Measurements from ENCODE around the gene P2RX4.
"Not testable (repeated sequence)": the region's sequence is repeated elsewhere in the genome, so short reads cannot be mapped to it uniquely, and the experiment has no call there.

P2RX4 gene

DNA sequence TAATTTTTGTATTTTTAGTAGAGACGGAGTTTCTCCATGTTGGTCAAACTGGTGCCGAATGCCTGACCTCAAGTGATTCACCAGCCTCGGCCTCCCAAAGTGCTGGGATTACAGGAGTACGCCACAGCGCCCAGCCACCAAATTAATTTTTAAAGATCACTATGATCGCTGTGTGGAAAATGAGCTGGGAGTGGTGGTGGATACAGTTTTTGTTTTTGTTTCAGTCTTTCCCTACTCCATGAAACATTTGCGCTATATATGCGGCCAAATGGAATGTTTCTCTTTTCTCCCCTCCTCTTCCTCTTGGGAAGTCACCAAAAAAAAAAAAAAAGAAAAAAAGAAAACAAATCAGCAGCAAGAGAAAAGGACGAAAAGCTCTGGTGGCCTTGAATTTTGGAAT lies 20.8 kb upstream of the P2RX4 start:
- no peak for DNase-seq (ENCODE audit: low read depth in 2 of 2)

DNA sequence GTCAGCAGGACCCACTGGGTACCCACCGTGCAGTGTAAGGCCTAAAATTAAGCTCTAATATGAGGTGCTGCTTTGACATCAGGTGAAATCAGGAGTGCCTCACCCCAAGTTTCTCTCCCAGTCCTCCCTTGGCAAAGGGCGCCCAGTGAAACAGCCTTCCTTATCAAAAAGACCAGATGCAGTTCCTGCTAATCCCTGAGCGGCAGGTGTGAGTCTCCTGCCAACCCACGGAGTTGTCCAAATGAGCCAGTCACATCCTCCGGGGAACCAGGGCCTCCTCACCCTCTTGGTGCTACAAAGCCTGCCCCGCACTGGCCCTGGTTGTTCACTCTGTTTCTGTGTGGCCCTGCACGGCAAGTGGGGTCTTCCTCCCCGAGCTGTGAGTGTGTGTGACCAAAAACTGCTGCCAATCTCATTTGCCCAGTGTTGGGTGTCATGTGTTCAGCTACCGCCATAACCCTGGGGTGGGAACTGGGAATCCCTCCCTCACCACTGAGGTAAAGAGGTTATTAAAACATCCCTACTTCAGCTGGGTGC lies 20.2 kb upstream of the P2RX4 start:
- DNase-seq (ENCODE audit: low read depth in 2 of 2) = no peak

- DNase-seq (ENCODE audit: low read depth in 2 of 2) = no peak
These were observed 19.4 kb upstream of the P2RX4 start for GRCh38 chr12:121190523-121191031.

DNA sequence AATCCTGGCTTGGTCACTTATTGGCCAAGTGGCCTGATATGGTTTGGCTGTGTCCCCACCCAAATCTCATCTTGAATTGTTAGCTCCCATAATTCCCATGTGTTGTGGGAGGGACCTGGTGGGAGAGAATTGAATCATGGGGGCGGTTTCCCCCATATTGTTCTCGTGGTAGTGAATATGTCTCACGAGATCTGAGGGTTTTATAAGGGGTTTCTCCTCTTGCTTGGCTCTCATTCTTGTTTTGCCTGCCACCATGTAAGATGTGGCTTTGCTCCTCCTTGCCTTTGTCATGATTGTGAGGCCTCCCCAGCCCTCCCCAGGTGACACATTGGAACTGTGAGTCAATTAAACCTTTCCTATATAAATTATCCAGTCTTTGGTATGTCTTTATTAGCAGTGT lies 18.8 kb upstream of the P2RX4 start:
- DNase-seq (ENCODE audit: low read depth in 2 of 2) = no peak

DNA sequence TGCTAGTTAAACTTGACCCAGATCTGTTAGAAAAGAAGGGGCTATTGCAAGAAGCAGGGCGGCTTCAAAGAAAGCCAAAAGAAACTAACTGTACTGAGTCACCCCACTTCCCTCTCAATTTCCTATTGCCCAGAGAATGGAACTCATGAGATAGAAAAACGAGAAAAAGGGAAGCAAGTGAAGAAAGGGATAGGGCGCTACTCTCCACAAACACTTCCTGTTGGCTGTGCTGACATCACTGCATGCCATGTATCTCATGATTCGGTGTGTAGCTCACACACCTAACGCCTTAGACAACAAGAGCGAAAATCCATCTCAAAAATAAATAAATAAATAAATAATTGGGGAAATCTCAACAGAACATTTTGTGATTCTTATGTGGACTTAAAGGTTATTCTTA lies 13.0 kb upstream of the P2RX4 start:
- no peak for DNase-seq (ENCODE audit: low read depth in 2 of 2)

GRCh38 chr12:121198949-121199348 lies 11.0 kb upstream of the P2RX4 start:
- DNase-seq (ENCODE audit: low read depth in 2 of 2) = no peak

GRCh38 chr12:121201140-121201539 lies 8.8 kb upstream of the P2RX4 start:
- not testable (repeated sequence) for DNase-seq (ENCODE audit: low read depth in 2 of 2)

DNA sequence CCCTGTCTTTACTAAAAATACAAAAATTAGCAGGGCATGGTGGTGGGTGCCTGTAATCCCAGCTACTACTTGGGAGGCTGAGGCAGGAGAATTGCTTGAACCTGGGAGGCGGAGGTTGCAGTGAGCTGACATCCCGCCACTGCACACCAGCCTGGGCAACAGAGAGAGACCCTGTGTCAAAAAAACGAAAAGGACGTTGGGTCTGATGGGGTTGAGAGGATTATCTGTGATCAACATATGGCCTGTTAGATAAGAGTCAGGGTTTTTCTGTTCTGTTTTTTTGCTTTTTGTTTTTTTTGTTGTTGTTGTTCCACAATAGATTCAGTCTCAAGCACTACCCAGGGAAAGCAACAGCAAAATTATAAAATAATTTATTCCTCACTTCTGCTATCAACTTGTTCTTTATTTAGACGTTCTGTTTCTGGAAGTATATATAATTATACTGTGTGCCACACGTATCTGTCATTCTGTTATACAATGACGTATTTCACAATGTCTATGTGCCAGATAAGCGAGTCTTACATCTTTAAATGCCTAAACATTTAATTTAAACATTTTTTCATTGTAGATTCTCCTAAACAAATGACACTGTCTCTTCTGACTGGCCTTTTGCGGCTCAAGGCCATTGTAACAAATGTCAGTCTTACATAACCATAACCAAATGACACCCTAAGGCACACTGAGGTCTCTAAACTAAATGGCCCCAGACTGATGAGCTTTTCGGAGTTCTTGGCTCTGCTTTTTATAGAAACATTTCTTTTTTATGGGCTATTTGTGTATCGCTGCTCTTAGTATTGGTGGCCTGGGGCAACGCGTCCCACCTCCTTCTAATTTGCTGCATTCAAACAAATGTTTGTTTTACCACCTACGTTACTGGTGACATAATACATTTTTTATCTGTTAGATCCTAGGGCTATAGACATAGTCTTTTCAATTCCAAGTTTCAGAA lies 7.2 kb upstream of the P2RX4 start:
- DNase-seq (ENCODE audit: low read depth in 2 of 2) = no peak

- no peak for DNase-seq (ENCODE audit: low read depth in 2 of 2)
These were observed 6.4 kb upstream of the P2RX4 start for GRCh38 chr12:121203482-121203881.

- DNase-seq (ENCODE audit: low read depth in 2 of 2) = no peak
These were observed 4.4 kb upstream of the P2RX4 start for GRCh38 chr12:121205491-121205890.

DNA sequence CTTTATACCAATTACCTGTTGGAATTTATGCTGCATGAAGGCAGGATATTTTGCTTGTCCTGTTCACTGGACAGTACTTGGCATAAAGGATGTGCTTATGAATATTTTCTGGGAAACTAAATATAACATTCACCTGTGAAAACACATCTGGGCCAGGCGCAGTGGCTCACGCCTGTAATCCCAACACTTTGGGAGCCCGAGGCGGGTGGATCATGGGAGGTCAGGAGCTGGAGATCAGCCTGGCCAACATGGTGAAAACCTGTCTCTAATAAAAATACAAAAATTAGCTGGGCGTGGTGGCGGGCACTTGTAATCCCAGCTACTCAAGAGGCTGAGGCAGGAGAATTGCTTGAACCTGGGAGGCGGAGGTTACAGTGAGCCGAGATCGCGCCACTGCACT lies 1.4 kb upstream of the P2RX4 start:
- DNase-seq (ENCODE audit: low read depth in 2 of 2) = not testable (repeated sequence)

DNA sequence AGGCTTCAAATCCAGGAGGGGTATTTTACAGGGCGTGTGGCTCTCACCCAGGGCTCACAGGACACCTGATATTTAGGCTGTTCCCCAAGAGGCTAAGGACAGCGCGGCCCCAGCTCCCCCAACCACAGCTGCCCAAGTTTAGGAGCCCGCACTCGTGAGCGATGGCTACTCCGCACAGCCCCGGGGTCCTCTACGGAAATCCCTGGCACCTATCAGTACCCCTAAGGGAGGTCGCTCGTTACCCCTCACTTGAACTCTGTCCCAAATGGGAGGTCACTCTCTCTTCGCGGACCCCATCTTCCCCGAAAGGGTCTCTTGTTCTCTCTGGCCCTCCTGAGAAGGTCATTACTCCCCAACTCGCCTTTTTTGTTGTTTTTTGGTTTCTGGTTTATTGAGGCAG lies 708 bp upstream of the P2RX4 start:
- no peak for DNase-seq (ENCODE audit: low read depth in 2 of 2)

DNA sequence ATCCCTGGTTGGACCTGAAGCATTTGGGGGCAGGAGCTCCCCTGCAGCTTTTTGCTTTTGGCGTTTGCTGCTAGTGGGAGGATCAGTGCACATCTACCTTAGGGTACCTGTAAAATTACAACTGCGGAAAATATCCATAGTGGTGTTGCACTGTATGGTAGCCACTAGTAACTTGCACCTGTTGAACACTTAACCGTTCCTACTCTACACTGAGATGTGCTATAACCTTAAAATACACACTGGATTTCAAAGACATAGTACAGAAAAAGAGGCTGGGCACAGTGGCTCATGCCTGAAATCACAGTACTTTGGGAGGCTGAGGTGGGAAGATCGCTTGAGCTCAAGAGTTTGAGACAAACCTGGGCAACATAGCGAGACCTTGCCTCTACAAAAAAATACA lies 2.9 kb downstream of the P2RX4 start:
- no peak for DNase-seq (ENCODE audit: low read depth in 2 of 2)

GRCh38 chr12:121214166-121214777 lies 4.3 kb downstream of the P2RX4 start:
- no peak for DNase-seq (ENCODE audit: low read depth in 2 of 2)

DNA sequence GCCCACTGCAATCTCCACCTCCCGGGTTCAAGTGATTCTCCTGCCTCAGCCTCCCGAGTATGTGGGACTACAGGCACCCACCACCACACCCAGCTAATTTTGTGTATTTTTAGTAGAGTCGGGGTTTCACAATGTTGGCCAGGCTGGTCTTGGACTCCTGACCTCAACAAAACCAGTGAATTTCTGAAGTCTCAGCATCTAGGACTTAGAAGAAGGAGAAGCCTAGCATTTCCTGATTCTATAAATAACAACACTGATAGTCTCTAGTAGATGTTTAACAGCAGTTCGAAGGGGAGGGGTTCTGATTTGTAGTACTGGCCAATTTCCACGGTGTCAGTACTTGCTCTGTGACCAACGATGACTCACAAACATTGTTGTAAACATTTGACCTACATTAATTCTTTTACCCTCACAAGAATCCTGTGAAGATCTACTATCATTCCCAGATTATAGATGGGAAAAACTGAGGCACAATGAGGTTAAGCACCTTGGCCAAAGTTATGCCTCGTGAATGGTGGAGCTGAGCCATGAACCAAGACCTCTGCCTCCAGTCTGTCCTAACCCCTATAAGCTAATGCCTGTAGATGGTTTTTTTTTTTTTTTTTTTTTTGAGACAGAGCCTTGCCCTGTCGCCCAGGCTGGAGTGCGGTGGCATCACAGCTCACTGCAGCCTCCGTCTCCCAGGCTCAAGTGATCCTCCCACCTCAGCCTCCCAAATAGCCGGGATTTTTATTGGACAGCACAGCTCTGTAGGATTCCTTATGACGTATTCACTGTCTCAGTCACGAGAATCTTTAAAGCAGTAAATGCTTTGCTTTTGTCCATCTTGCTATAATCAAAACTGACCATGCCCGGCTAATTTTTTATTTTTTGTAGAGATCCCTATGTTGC lies 5.2 kb downstream of the P2RX4 start:
- no peak for DNase-seq (ENCODE audit: low read depth in 2 of 2)

GRCh38 chr12:121216102-121216501 lies 6.2 kb downstream of the P2RX4 start:
- no peak for DNase-seq (ENCODE audit: low read depth in 2 of 2)

- no peak for DNase-seq (ENCODE audit: low read depth in 2 of 2)
These were observed 7.1 kb downstream of the P2RX4 start for GRCh38 chr12:121217063-121217462.

GRCh38 chr12:121217761-121218160 lies 7.8 kb downstream of the P2RX4 start:
- no peak for DNase-seq (ENCODE audit: low read depth in 2 of 2)

- DNase-seq (ENCODE audit: low read depth in 2 of 2) = no peak
These were observed 8.8 kb downstream of the P2RX4 start for GRCh38 chr12:121218588-121219352.

DNA sequence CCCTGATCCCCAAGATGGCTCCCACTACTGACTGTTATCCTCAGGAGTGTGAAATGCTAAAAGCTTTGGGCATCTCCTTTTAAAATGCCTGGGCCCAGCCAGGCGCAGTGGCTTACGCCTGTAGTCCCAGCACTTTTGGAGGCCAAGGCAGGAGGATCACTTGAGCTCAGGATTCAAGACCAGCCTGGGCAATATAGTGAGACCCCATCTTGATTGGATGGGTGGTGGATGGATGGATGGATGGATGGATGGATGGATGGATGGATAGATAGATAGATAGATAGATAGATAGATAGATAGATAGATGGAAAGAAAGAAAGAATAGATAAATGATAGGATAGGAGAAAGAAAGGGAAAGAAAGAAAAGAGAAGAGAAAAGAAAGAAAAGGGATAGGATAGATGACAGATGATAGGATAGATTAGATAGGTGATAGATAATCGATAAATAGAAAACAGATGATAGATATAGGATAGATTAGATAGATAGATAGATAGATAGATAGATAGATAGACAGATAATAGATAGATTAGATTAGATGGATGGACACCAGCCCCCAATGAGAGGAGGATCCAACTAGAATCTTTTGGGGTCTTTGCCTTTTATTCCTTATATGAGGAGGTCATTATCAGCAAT lies 9.5 kb downstream of the P2RX4 start:
- DNase-seq (ENCODE audit: low read depth in 2 of 2) = no peak

DNA sequence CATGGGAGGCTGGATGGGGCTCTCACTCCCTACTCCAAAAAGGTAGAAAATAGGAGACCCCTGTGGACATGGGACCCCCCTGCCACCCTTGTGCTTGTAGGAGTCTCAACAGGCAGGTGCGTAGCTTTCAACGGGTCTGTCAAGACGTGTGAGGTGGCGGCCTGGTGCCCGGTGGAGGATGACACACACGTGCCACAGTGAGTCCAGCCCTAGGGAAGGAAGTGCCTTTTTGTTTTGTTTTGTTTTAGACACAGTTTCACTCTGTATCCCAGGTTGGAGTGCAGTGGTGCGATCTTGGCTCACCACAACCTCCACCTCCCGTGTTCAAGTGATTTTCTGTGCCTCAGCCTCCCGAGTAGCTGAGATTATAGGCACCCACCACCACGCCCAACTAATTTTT lies 12.9 kb downstream of the P2RX4 start:
- DNase-seq (ENCODE audit: low read depth in 2 of 2) = no peak
